Mesodermal cell (in vitro differentiated cells): ENCODE results near the gene SGMS1.
"Not testable (repeated sequence)": the region's sequence is repeated elsewhere in the genome, so short reads cannot be mapped to it uniquely, and the experiment has no call there.

ENCODE experiments used
- H3K27ac ChIP-seq: 2 replicates; pipeline ENCODE4 v1.7.0; 2013; ENCODE audit warnings: mild to moderate bottlenecking, low read depth, low read length, moderate library complexity; ENCODE audit not compliant: severe bottlenecking
- H3K36me3 ChIP-seq: 2 replicates; pipeline ENCODE4 v1.7.1; 2013; ENCODE audit warnings: mild to moderate bottlenecking, low read length, moderate library complexity; ENCODE audit not compliant: control insufficient read depth, insufficient read depth
- H3K4me1 ChIP-seq: one replicate; pipeline ENCODE4 v1.7.1; 2013; ENCODE audit warnings: mild to moderate bottlenecking, low read length; ENCODE audit not compliant: insufficient read depth, control insufficient read depth, poor library complexity, severe bottlenecking
- H3K4me3 ChIP-seq: 2 replicates; pipeline ENCODE4 v1.7.0; 2013; ENCODE audit warnings: low read length, control low read depth, mild to moderate bottlenecking; ENCODE audit not compliant: insufficient read depth, poor library complexity, severe bottlenecking; ENCODE audit errors: extremely low read depth
- H3K9me3 ChIP-seq: 2 replicates; pipeline ENCODE4 v1.7.1; 2013; ENCODE audit warnings: mild to moderate bottlenecking, low read length, moderate library complexity; ENCODE audit not compliant: control insufficient read depth
- WGBS, 2 experiments: methylation state at CpG; one replicate each; pipeline ENCODE4 v1.1.5; 2013; ENCODE audit warnings: missing lambda C conversion rate in 2 of 2; ENCODE audit not compliant: insufficient coverage in 2 of 2; 5-methylcytosine and 5-hydroxymethylcytosine counted together

Gene SGMS1

DNA sequence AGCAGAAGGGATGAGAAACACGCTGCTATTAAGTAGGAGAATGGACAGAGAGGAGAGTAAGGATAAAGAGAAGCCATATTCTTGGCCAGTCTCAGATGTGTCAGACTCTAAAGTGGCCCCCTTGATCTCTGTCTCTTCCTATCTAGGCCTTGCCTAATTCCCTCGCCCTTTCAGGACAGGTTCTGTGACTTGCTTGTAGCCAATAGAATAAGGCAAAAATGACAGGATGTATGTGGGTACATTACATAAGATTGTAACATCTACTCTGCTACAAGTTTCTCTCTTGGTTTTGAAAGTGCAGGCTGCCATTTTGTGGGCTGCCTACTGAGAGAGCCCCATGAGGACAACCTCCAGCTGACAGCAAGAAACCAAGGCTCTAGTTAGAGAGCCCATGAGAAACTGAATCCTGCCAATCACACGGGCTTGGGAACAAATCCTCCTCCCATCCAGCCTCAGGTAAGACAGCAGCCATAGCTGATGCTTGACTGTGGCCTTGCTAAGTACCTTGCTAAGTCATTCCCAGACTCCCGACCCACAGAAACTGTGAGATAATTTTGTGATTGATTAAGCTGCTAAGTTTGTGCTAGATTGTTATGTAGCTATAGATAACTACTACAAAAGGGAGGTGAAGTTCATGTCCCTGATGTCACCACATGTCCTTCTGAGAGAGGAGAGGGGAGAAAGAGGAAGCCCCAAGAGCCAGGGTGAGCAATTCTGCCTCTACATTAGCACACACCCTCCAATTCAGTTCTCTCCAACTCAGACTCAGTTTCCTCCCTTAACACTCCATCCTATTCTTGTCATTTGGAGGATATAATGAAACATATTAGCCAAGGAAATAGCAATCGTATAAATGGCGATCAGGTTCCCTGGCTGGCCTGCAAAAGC is 185.5 kb downstream of the SGMS1 start:
- 82 to 90% methylated on average over 2 to 4 of the region's 6 CpGs for whole genome bisulfite sequencing, 2 experiments
- H3K27ac ChIP-seq, result no peak overlapping the region
- no peaks in the 10 kb centered on the region for H3K4me1 ChIP-seq
- no peaks in the 10 kb centered on the region for H3K36me3 ChIP-seq
- no peaks in the 10 kb centered on the region for H3K9me3 ChIP-seq
- H3K4me3 ChIP-seq, result no peak overlapping the region

- WGBS, 2 experiments, result 100% methylated on average over 1 of the region's 1 CpG; no CpG with 5 or more reads in 1 of the 2 experiments
- Histone ChIP-seq H3K4me3 (no peak overlapping the region), H3K36me3 (no peaks in the 10 kb centered on the region), H3K27ac (no peak overlapping the region), H3K9me3 (no peaks in the 10 kb centered on the region), H3K4me1 (no peaks in the 10 kb centered on the region)
These were observed 186.5 kb downstream of the SGMS1 start for GRCh38 chr10:50437248-50437647.

GRCh38 chr10:50436805-50437204 is 187.0 kb downstream of the SGMS1 start:
- Histone ChIP-seq H3K36me3 (no peaks in the 10 kb centered on the region), H3K27ac (no peak overlapping the region), H3K4me1 (no peaks in the 10 kb centered on the region), H3K4me3 (no peak overlapping the region), H3K9me3 (no peaks in the 10 kb centered on the region)
- 100% methylated on average over 3 of the region's 4 CpGs; no CpG with 5 or more reads in 1 of the 2 experiments for WGBS, 2 experiments

- Histone ChIP-seq H3K36me3 (no peaks in the 10 kb centered on the region), H3K4me1 (no peaks in the 10 kb centered on the region), H3K4me3 (no peak overlapping the region), H3K27ac (no peak overlapping the region), H3K9me3 (no peaks in the 10 kb centered on the region)
- no CpG with 5 or more reads among the region's 1 CpG for WGBS, 2 experiments
These were observed 191.3 kb downstream of the SGMS1 start for GRCh38 chr10:50432211-50433009.

DNA sequence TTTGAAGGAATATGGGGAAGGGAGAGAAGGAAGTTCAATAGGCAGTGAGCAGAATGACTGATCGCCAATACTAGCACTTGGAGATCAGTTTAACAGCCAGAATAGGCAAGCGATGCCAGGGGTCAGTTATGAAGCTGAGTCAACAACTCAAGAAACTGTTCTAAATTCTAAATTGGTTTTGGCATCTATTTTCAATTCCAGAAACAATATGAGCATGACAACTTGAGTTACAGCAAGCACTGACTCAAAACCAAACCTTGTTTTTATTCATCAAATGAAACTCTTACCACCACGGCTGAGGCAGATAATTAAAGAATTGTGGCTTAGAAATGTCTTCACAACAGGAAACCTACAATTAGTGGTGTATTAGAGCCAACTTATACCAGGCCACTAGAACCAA is 192.0 kb downstream of the SGMS1 start:
- no peaks in the 10 kb centered on the region for H3K9me3 ChIP-seq
- H3K4me1 ChIP-seq, result no peaks in the 10 kb centered on the region
- WGBS, 2 experiments, result 60 to 86% methylated on average over 1 to 2 of the region's 3 CpGs
- H3K36me3 ChIP-seq, result no peaks in the 10 kb centered on the region
- no peak overlapping the region for H3K27ac ChIP-seq
- no peak overlapping the region for H3K4me3 ChIP-seq

- H3K36me3 ChIP-seq, result no peaks in the 10 kb centered on the region
- no peak overlapping the region for H3K4me3 ChIP-seq
- H3K27ac ChIP-seq, result no peak overlapping the region
- H3K9me3 ChIP-seq, result no peaks in the 10 kb centered on the region
- H3K4me1 ChIP-seq, result no peaks in the 10 kb centered on the region
- WGBS, 2 experiments, result no CpG with 5 or more reads among the region's 4 CpGs
These were observed 192.6 kb downstream of the SGMS1 start for GRCh38 chr10:50431133-50431532.

- Histone ChIP-seq H3K36me3 (no peaks in the 10 kb centered on the region), H3K27ac (no peak overlapping the region), H3K4me3 (no peak overlapping the region), H3K9me3 (no peaks in the 10 kb centered on the region), H3K4me1 (no peaks in the 10 kb centered on the region)
- no CpG with 5 or more reads among the region's 1 CpG for WGBS, 2 experiments
These were observed 197.3 kb downstream of the SGMS1 start for GRCh38 chr10:50426485-50426884.

DNA sequence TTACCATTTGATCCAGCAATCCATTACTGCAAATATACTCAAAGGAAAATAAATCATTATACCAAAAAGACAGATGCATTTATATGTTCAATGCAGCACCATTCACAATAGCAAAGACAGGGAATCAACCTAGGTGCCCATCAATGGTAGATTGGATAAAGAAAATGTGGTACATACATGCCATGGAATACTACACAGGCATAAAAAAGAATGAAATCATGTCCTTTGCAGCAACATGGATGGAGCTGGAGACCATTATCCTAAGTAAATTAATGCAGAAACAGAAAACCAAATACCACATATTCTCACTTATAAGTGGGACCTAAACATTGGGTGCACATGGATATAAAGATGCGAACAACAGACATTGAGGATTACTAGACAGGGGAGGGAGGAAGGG is 198.5 kb downstream of the SGMS1 start:
- H3K4me3 ChIP-seq, H3K4me1 ChIP-seq, H3K27ac ChIP-seq, H3K36me3 ChIP-seq, H3K9me3 ChIP-seq: not testable (repeated sequence)
- WGBS, 2 experiments, result no CpG with 5 or more reads among the region's 1 CpG

DNA sequence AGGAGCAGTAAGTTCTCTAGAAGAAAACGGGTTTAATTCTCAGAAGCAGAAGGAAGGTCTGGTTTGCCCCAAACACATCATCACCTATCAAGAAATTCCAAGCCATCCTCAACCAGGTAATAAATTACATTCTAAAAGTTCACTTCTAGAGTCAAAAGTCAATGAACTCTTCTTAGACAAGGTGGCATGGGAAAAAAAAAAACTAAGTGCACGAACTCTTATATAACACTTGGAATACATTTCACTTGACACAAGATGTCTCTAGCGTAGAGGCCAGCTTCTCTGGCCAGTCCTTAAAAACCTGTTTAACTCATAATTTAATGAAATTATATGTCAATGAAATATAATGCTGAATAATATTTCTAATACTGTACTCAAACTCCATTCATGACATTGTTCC is 200.3 kb downstream of the SGMS1 start:
- Histone ChIP-seq H3K9me3 (no peaks in the 10 kb centered on the region), H3K27ac (no peak overlapping the region), H3K4me3 (no peak overlapping the region), H3K4me1 (peaks cover 4% of the 10 kb centered on the region), H3K36me3 (no peaks in the 10 kb centered on the region)
- WGBS, 2 experiments, result 100% methylated on average over 1 of the region's 3 CpGs; no CpG with 5 or more reads in 1 of the 2 experiments

DNA sequence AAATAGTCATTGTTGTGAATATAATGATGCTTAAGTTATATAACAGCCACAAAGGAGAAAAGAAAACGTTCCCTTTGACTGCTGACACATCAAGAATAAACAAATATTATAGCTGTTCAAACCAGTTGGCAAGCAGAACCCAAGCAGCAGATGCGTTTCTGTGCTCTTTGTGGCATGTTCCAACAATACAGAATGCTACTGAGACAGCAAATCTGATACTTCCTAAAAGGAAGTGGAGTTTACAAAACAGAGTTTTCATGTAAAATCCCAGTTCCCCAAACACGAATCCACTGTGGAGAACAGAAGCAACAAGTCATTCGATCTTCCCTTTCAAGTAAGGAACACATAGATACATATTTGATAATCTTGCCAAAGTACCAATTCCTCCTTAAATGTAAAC is 201.5 kb downstream of the SGMS1 start:
- no peak overlapping the region for H3K27ac ChIP-seq
- peaks cover 4% of the 10 kb centered on the region for H3K4me1 ChIP-seq
- WGBS, 2 experiments, result 94 to 97% methylated on average over 2 to 3 of the region's 4 CpGs
- H3K36me3 ChIP-seq, result no peaks in the 10 kb centered on the region
- no peak overlapping the region for H3K4me3 ChIP-seq
- H3K9me3 ChIP-seq, result no peaks in the 10 kb centered on the region
